Skeletal muscle tissue (tissue), 4 donors: ENCODE results near the gene CDC42BPA. TPM values are rescaled to one million over a fixed set of nuclear protein-coding genes. Genes with fewer than 3 reads are reported as not detected.
"Not testable (repeated sequence)": the region's sequence is repeated elsewhere in the genome, so short reads cannot be mapped to it uniquely, and the experiment has no call there.

Experiments used
- H3K27ac ChIP-seq: one replicate; pipeline ENCODE4 v1.7.0; 2013; ENCODE audit warnings: mild to moderate bottlenecking, low read depth, low read length, inconsistent platforms
- H3K27me3 ChIP-seq, 3 donors: one replicate each; pipeline ENCODE4 v1.7.0; 2013; ENCODE audit warnings: low read length in 3 of 3; ENCODE audit not compliant: control insufficient read depth in 3 of 3, insufficient read depth in 3 of 3
- H3K36me3 ChIP-seq, 3 donors: one replicate each; pipeline ENCODE4 v1.7.0; 2013; ENCODE audit warnings: low read length in 3 of 3; ENCODE audit not compliant: control insufficient read depth in 3 of 3, insufficient read depth in 3 of 3
- H3K4me1 ChIP-seq, 3 donors: one replicate each; pipeline ENCODE4 v1.7.0; 2013; ENCODE audit warnings: low read length in 3 of 3, mild to moderate bottlenecking in 3 of 3; ENCODE audit not compliant: control insufficient read depth in 3 of 3, insufficient read depth in 3 of 3
- H3K4me3 ChIP-seq, 3 donors: one replicate each; pipeline ENCODE4 v1.7.0; 2013; ENCODE audit warnings: low read length in 3 of 3
- H3K9ac ChIP-seq, 3 donors: one replicate each; pipeline ENCODE4 v1.7.0; 2013; ENCODE audit warnings: low read length in 3 of 3, mild to moderate bottlenecking in 3 of 3, moderate library complexity in 2 of 3, low read depth in 1 of 3
- H3K9me3 ChIP-seq, 3 donors: one replicate each; pipeline ENCODE4 v1.7.0; 2013; ENCODE audit warnings: low read length in 3 of 3; ENCODE audit not compliant: control insufficient read depth in 3 of 3
- total RNA-seq: library from RNA; depleted of rRNA; stranded (reverse); fragments of >200 nt; gene quantifications from one replicate; pipeline ENCODE4 v1.2.3, GENCODE V29; 2014
- donor health status: Osteomylitis.

CDC42BPA gene
- total RNA-seq, 1 donor from 2014 or later: 44.4 TPM

- peak overlapping the region in 1 of 3 donors; percentile 68 for H3K9ac ChIP-seq
- H3K9me3 ChIP-seq: no peaks in the 10 kb centered on the region
- H3K36me3 ChIP-seq: no peaks in the 10 kb centered on the region
- H3K4me3 ChIP-seq: no peak overlapping the region
- no peaks in the 10 kb centered on the region for H3K27me3 ChIP-seq
- H3K27ac ChIP-seq: no peak overlapping the region
- H3K4me1 ChIP-seq: peaks cover 0 to 5% (median 0%) of the 10 kb centered on the region in 3 donors
These were observed 19.6 kb downstream of the CDC42BPA start for GRCh38 chr1:227298512-227299240.

- H3K9me3 ChIP-seq: no peaks in the 10 kb centered on the region
- H3K9ac ChIP-seq: no peak overlapping the region
- no peak overlapping the region for H3K4me3 ChIP-seq
- peaks cover 0 to 5% (median 0%) of the 10 kb centered on the region in 3 donors for H3K4me1 ChIP-seq
- H3K27ac ChIP-seq: no peak overlapping the region
- no peaks in the 10 kb centered on the region for H3K27me3 ChIP-seq
- no peaks in the 10 kb centered on the region for H3K36me3 ChIP-seq
These were observed 21.1 kb downstream of the CDC42BPA start for GRCh38 chr1:227297073-227297793.

GRCh38 chr1:227295609-227296008 lies 22.7 kb downstream of the CDC42BPA start:
- Histone ChIP-seq H3K36me3 (no peaks in the 10 kb centered on the region), H3K4me3 (no peak overlapping the region), H3K9ac (no peak overlapping the region), H3K27ac (no peak overlapping the region), H3K27me3 (no peaks in the 10 kb centered on the region), H3K4me1 (peaks cover 0 to 5% (median 0%) of the 10 kb centered on the region in 3 donors), H3K9me3 (no peaks in the 10 kb centered on the region)

- Histone ChIP-seq H3K36me3 (no peaks in the 10 kb centered on the region), H3K27me3 (no peaks in the 10 kb centered on the region), H3K9me3 (no peaks in the 10 kb centered on the region), H3K27ac (no peak overlapping the region), H3K9ac (no peak overlapping the region), H3K4me1 (peaks cover 0 to 4% (median 3%) of the 10 kb centered on the region in 3 donors), H3K4me3 (no peak overlapping the region)
These were observed 32.5 kb downstream of the CDC42BPA start for GRCh38 chr1:227285745-227286144.

- Histone ChIP-seq H3K9me3 (no peaks in the 10 kb centered on the region), H3K9ac (no peak overlapping the region), H3K4me1 (peaks cover 0 to 6% (median 0%) of the 10 kb centered on the region in 3 donors), H3K4me3 (no peak overlapping the region), H3K36me3 (no peaks in the 10 kb centered on the region), H3K27ac (no peak overlapping the region), H3K27me3 (no peaks in the 10 kb centered on the region)
These were observed 36.9 kb downstream of the CDC42BPA start for GRCh38 chr1:227281371-227281770.

GRCh38 chr1:227280836-227281235 lies 37.5 kb downstream of the CDC42BPA start:
- Histone ChIP-seq H3K4me1 (peaks cover 0 to 6% (median 0%) of the 10 kb centered on the region in 3 donors), H3K27ac (no peak overlapping the region), H3K36me3 (no peaks in the 10 kb centered on the region), H3K9ac (no peak overlapping the region), H3K27me3 (no peaks in the 10 kb centered on the region), H3K4me3 (no peak overlapping the region), H3K9me3 (no peaks in the 10 kb centered on the region)

GRCh38 chr1:227276156-227276693 lies 42.1 kb downstream of the CDC42BPA start:
- not testable (repeated sequence) for H3K4me3 ChIP-seq, H3K27me3 ChIP-seq, H3K27ac ChIP-seq, H3K9me3 ChIP-seq, H3K9ac ChIP-seq, H3K4me1 ChIP-seq, H3K36me3 ChIP-seq

- H3K36me3 ChIP-seq: no peaks in the 10 kb centered on the region
- no peaks in the 10 kb centered on the region for H3K27me3 ChIP-seq
- no peaks in the 10 kb centered on the region for H3K9me3 ChIP-seq
- peaks cover 0 to 3% (median 0%) of the 10 kb centered on the region in 3 donors for H3K4me1 ChIP-seq
- no peak overlapping the region for H3K27ac ChIP-seq
- no peak overlapping the region for H3K9ac ChIP-seq
- no peak overlapping the region for H3K4me3 ChIP-seq
These were observed 44.7 kb downstream of the CDC42BPA start for GRCh38 chr1:227273557-227273956.

- H3K9me3 ChIP-seq: no peaks in the 10 kb centered on the region
- no peaks in the 10 kb centered on the region for H3K36me3 ChIP-seq
- no peaks in the 10 kb centered on the region for H3K27me3 ChIP-seq
- no peak overlapping the region for H3K4me3 ChIP-seq
- H3K27ac ChIP-seq: no peak overlapping the region
- H3K4me1 ChIP-seq: peaks cover 0 to 3% (median 0%) of the 10 kb centered on the region in 3 donors
- H3K9ac ChIP-seq: no peak overlapping the region
These were observed 45.9 kb downstream of the CDC42BPA start for GRCh38 chr1:227272428-227272827.

GRCh38 chr1:227270554-227270953 lies 47.7 kb downstream of the CDC42BPA start:
- Histone ChIP-seq H3K9ac (no peak overlapping the region), H3K9me3 (no peaks in the 10 kb centered on the region), H3K27ac (no peak overlapping the region), H3K27me3 (no peaks in the 10 kb centered on the region), H3K4me1 (peaks cover 0 to 3% (median 0%) of the 10 kb centered on the region in 3 donors), H3K4me3 (no peak overlapping the region), H3K36me3 (no peaks in the 10 kb centered on the region)
